OCI-LY3 (cell line): Measurements from ENCODE around the gene KDM3A.

Experiments used
- H2AFZ ChIP-seq: fragments of 200-600, 300-600 bp; shearing (Covaris generic); 2 replicates; pipeline ENCODE4 v1.6.0; 2014; ENCODE audit warnings: antibody characterized with exemption, low read depth, low read length
- H3K27ac ChIP-seq: fragments of 200-600, 300-600 bp; sonication (generic); 2 replicates; pipeline ENCODE4 v1.5.1; 2014; ENCODE audit warnings: mild to moderate bottlenecking, low read length, moderate library complexity, mixed read lengths
- H3K27me3 ChIP-seq: fragments of 200-600, 300-600 bp; sonication (generic); 2 replicates; pipeline ENCODE4 v1.6.1; 2014; ENCODE audit warnings: low read depth, low read length, mixed read lengths
- H3K36me3 ChIP-seq: fragments of 200-600, 300-600 bp; sonication (generic); replicated peaks from 2 replicates; pipeline ENCODE3; 2014; ENCODE audit warnings: low read depth, low read length, mixed read lengths
- H3K4me1 ChIP-seq: fragments of 300-600, 200-600 bp; sonication (generic); 2 replicates; pipeline ENCODE4 v1.6.1; 2014; ENCODE audit warnings: low read length, mixed read lengths
- H3K4me2 ChIP-seq: fragments of 200-600, 300-600 bp; sonication (generic); 2 replicates; pipeline ENCODE4 v1.6.1; 2014; ENCODE audit warnings: low read length, mixed read lengths
- H3K4me3 ChIP-seq: fragments of 300-600, 200-600 bp; sonication (generic); 2 replicates; pipeline ENCODE4 v1.5.1; 2014; ENCODE audit warnings: antibody characterized with exemption, mild to moderate bottlenecking, low read length, moderate library complexity
- H3K79me2 ChIP-seq: fragments of 300-600, 200-600 bp; shearing (Covaris generic); 2 replicates; pipeline ENCODE4 v1.6.1; 2014; ENCODE audit warnings: mild to moderate bottlenecking, low read length, mixed read lengths
- H3K9ac ChIP-seq: fragments of 300-600, 200-600 bp; shearing (Covaris generic); 2 replicates; pipeline ENCODE4 v1.6.0; 2014; ENCODE audit warnings: mild to moderate bottlenecking, low read length, moderate library complexity
- H3K9me3 ChIP-seq: fragments of 200-600, 300-600 bp; shearing (Covaris generic); 2 replicates; pipeline ENCODE4 v1.6.1; 2014; ENCODE audit warnings: low read length, mixed read lengths; ENCODE audit not compliant: insufficient read depth
- H4K20me1 ChIP-seq: fragments of 200-600, 300-600 bp; sonication (generic); 2 replicates; pipeline ENCODE4 v1.6.1; 2016; ENCODE audit warnings: low read length, mixed read lengths; ENCODE audit not compliant: insufficient read depth
- EZH2phosphoT487 ChIP-seq: fragments of 200-600 bp; shearing (Covaris generic); IDR thresholded peaks from 2 replicates; pipeline ENCODE4 v1.6.1; 2018; ENCODE audit warnings: antibody characterized with exemption, mixed run types, low read depth
- TF ChIP-seq, protein P1 (sequence below): fragments of 200-600, 300-600 bp; sonication (generic); IDR thresholded peaks from 2 replicates; pipeline ENCODE4 v1.5.1; 2014; ENCODE audit warnings: antibody characterized with exemption, low read length, low read depth

KDM3A gene, protein sequence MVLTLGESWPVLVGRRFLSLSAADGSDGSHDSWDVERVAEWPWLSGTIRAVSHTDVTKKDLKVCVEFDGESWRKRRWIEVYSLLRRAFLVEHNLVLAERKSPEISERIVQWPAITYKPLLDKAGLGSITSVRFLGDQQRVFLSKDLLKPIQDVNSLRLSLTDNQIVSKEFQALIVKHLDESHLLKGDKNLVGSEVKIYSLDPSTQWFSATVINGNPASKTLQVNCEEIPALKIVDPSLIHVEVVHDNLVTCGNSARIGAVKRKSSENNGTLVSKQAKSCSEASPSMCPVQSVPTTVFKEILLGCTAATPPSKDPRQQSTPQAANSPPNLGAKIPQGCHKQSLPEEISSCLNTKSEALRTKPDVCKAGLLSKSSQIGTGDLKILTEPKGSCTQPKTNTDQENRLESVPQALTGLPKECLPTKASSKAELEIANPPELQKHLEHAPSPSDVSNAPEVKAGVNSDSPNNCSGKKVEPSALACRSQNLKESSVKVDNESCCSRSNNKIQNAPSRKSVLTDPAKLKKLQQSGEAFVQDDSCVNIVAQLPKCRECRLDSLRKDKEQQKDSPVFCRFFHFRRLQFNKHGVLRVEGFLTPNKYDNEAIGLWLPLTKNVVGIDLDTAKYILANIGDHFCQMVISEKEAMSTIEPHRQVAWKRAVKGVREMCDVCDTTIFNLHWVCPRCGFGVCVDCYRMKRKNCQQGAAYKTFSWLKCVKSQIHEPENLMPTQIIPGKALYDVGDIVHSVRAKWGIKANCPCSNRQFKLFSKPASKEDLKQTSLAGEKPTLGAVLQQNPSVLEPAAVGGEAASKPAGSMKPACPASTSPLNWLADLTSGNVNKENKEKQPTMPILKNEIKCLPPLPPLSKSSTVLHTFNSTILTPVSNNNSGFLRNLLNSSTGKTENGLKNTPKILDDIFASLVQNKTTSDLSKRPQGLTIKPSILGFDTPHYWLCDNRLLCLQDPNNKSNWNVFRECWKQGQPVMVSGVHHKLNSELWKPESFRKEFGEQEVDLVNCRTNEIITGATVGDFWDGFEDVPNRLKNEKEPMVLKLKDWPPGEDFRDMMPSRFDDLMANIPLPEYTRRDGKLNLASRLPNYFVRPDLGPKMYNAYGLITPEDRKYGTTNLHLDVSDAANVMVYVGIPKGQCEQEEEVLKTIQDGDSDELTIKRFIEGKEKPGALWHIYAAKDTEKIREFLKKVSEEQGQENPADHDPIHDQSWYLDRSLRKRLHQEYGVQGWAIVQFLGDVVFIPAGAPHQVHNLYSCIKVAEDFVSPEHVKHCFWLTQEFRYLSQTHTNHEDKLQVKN (N-terminal part only)

DNA sequence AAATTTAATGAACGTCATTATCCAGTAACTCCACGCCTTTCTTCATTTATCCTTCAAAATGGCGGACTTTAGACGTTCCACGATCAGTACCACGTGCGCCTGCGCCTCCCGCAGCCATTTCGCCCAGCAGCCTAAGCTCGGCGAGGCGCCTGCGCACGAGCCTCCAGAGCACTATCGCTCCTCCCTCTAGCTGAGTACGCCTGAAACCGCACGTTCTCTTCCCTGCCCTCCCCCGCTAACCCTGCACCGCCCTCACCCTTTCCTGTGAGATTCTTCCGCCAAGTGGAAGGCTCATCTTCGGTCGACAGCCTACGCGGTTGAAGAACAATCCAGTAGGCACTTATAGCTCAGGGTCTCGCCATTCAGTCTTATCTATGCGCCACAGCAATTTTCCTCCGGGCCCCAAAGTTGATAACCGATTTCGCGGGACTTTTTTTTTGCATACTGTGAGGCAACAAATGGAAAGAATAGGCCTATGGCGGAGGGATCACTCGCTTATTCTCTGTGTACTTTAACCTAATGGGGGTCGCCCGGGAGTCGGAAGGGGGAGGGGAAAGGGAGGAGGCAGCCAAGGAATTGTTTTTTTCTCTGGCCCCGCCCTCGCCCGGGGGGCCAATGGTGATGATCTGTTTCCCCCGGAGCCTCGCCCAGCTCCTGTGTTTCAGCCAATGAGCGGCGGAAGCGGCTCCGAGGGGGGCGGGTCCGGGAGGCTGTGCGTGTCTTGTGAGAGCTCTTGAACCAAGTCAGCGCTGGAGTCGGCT, at the start of gene KDM3A:
KDM3A (plus strand) TSS at position 741 of the 761 bp plus-strand sequence. CDS start 677 bp downstream, outside the sequence.
- Histone ChIP-seq H3K27ac (peak within 1 kb of the TSS; percentile 95), H4K20me1 (peaks cover 40% of the 10 kb centered on the region), H3K9me3 (peaks cover 29% of the 10 kb centered on the region), H3K9ac (peak within 1 kb of the TSS; percentile 73), H3K27me3 (no peaks in the 10 kb centered on the region), H3K4me3 (peak within 1 kb of the TSS; percentile 92), H3K79me2 (peaks cover 41% of the 10 kb centered on the region), H2AFZ (peak within 1 kb of the TSS; percentile 100), H3K36me3 (peaks cover 50% of the 10 kb centered on the region), H3K4me1 (peaks cover 19% of the 10 kb centered on the region), H3K4me2 (peak within 1 kb of the TSS; percentile 95)
- TF ChIP-seq, protein P1, sequence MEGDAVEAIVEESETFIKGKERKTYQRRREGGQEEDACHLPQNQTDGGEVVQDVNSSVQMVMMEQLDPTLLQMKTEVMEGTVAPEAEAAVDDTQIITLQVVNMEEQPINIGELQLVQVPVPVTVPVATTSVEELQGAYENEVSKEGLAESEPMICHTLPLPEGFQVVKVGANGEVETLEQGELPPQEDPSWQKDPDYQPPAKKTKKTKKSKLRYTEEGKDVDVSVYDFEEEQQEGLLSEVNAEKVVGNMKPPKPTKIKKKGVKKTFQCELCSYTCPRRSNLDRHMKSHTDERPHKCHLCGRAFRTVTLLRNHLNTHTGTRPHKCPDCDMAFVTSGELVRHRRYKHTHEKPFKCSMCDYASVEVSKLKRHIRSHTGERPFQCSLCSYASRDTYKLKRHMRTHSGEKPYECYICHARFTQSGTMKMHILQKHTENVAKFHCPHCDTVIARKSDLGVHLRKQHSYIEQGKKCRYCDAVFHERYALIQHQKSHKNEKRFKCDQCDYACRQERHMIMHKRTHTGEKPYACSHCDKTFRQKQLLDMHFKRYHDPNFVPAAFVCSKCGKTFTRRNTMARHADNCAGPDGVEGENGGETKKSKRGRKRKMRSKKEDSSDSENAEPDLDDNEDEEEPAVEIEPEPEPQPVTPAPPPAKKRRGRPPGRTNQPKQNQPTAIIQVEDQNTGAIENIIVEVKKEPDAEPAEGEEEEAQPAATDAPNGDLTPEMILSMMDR: no peak
- no peak for TF ChIP-seq EZH2phosphoT487

DNA sequence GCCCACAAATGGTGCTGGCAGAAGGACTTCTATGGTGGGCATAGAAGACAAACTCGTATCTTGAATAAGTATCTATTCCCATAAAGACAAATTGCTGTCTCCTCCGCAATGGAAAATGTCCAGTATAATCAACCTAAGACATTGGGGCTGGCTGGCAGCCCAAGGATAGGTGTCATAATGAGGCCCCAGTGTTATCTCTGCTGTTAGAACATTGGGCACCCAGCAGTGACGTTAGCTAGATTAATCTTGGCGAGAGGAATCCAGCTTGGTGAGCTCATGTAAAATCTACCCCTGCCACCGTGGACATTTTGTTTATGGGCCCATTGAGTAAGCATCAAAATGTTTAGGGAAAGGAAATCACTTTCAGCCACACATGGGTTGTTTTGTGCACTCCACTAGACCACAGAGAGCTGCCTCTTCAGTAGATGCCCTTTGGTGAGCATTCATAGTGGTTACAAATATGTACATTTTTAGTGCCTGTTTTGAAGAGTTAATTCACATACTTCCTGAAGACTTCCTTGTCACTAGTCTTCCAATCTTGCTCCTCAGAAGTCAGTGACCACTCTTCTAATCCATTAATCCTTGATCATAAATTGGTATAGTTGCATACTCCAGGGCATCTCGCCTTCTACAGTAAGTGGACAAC, 48.2 kb upstream of the KDM3A start:
- TF ChIP-seq EZH2phosphoT487: no peak
- TF ChIP-seq, protein P1: no peak
- H2AFZ ChIP-seq: no peak overlapping the region
- peaks cover 11% of the 10 kb centered on the region; the same call in 1 of the 2 replicates for H3K4me1 ChIP-seq
- no peaks in the 10 kb centered on the region for H3K27me3 ChIP-seq
- H3K27ac ChIP-seq: no peak overlapping the region
- H3K4me3 ChIP-seq: no peak overlapping the region
- no peaks in the 10 kb centered on the region for H3K79me2 ChIP-seq
- no peak overlapping the region for H3K4me2 ChIP-seq
- H3K9me3 ChIP-seq: no peaks in the 10 kb centered on the region
- no peaks in the 10 kb centered on the region for H4K20me1 ChIP-seq
- no peak overlapping the region for H3K9ac ChIP-seq
- H3K36me3 ChIP-seq: no peaks in the 10 kb centered on the region

- H3K27ac ChIP-seq: no peak overlapping the region
- no peak overlapping the region for H3K9ac ChIP-seq
- 0 out of 2 replicates have a peak, but pooled peaks cover 2% of the 10 kb centered on the region for H3K27me3 ChIP-seq
- H3K4me3 ChIP-seq: no peak overlapping the region
- no peak overlapping the region for H3K4me2 ChIP-seq
- no peaks in the 10 kb centered on the region for H3K79me2 ChIP-seq
- no peak for TF ChIP-seq EZH2phosphoT487
- TF ChIP-seq, protein P1: no peak
- H3K36me3 ChIP-seq: no peaks in the 10 kb centered on the region
- peaks cover 11% of the 10 kb centered on the region; the same call in 1 of the 2 replicates for H3K4me1 ChIP-seq
- no peaks in the 10 kb centered on the region for H3K9me3 ChIP-seq
- H2AFZ ChIP-seq: no peak overlapping the region
- H4K20me1 ChIP-seq: no peaks in the 10 kb centered on the region
Observed at GRCh38 chr2:86393521-86394491, 47.4 kb upstream of the KDM3A start.
